Nephron progenitor cell (in vitro differentiated cells): ENCODE results near the gene ANO6.

Experiments used
- DNase-seq: peaks from one replicate; pipeline ENCODE4 v3.0.0; 2021
- H3K27ac Mint-ChIP-seq: 2 replicates; pipeline ENCODE4 v1.8.0; 2021; ENCODE audit warnings: mild to moderate bottlenecking, moderate library complexity, mixed read lengths
- H3K27me3 Mint-ChIP-seq: 2 replicates; pipeline ENCODE4 v1.8.0; 2021; ENCODE audit warnings: mild to moderate bottlenecking, low read depth, mixed read lengths; ENCODE audit not compliant: poor library complexity
- H3K36me3 Mint-ChIP-seq: 2 replicates; pipeline ENCODE4 v1.8.0; 2021; ENCODE audit warnings: low read depth, mixed read lengths
- H3K4me1 Mint-ChIP-seq: 2 replicates; pipeline ENCODE4 v1.8.0; 2021; ENCODE audit warnings: mixed read lengths
- H3K4me3 Mint-ChIP-seq: 2 replicates; pipeline ENCODE4 v1.8.0; 2021; ENCODE audit warnings: mild to moderate bottlenecking, moderate library complexity, mixed read lengths
- H3K9me3 Mint-ChIP-seq: 2 replicates; pipeline ENCODE4 v1.8.0; 2021; ENCODE audit warnings: mild to moderate bottlenecking, moderate library complexity, mixed read lengths
- CTCF ChIP-seq: fragments of 200-600 bp; sonication (generic); IDR thresholded peaks from 2 replicates; pipeline ENCODE4 v1.5.0; 2021; ENCODE audit warnings: antibody characterized with exemption

ANO6 gene

GRCh38 chr12:45355730-45356129 lies 139.8 kb downstream of the ANO6 start:
- DNase-seq = no peak
- peaks cover 4% of the 10 kb centered on the region for H3K9me3 Mint-ChIP-seq
- peaks cover 5% of the 10 kb centered on the region for H3K4me1 Mint-ChIP-seq
- peak overlapping the region; percentile 83 for H3K27ac Mint-ChIP-seq
- no peak for TF ChIP-seq CTCF
- H3K27me3 Mint-ChIP-seq = no peaks in the 10 kb centered on the region
- peaks cover 67% of the 10 kb centered on the region for H3K36me3 Mint-ChIP-seq
- no peak overlapping the region for H3K4me3 Mint-ChIP-seq

- Mint-ChIP-seq H3K27me3 (no peaks in the 10 kb centered on the region), H3K36me3 (peaks cover 67% of the 10 kb centered on the region), H3K27ac (no peak overlapping the region), H3K4me1 (peaks cover 5% of the 10 kb centered on the region), H3K4me3 (no peak overlapping the region), H3K9me3 (peaks cover 15% of the 10 kb centered on the region)
- no peak for DNase-seq
- TF ChIP-seq CTCF = no peak
These were observed 141.1 kb downstream of the ANO6 start for GRCh38 chr12:45356822-45357538.

DNA sequence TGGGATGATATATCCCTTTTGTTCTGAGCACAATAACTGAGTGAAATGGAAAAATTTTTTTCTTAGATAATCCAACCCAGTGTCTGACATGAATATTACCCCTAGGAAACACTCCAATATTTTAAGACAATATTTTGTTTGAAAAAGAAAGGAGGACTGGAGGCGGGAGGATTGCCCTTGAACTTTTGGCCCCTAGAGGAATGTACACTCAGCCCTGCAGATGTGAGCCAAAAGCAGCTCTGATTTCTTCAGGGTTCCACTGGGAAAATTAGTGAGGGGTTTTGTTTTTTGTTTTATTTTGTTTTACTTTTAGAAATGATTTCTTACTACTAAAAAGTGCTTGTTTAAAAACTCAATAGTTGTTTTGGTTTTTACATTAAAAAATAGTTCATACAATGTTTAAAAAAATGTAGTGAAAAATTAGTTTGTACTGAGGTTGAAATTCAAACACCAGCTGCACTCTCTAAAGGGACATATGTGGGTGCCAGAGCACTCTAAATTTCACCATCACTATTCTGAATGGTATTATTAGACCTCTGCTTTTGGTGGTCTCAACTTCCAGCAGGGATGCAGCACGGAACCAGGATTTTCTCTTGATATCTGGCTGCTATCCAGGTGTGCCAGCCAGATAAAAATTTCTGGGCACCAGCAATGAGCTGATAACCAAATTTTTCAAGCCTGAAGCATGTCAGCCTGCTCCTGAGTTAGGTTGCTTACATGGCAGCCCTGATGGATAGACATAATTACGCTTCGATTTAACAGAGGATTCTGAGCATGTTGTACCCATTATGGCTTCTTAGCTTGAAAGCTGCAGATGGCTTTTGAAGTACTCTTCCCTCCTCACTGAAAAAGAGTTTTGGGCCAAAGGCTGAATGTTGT lies 141.9 kb downstream of the ANO6 start:
- Mint-ChIP-seq H3K27ac (peak overlapping the region; percentile 21), H3K36me3 (peaks cover 69% of the 10 kb centered on the region), H3K4me1 (peaks cover 5% of the 10 kb centered on the region), H3K4me3 (no peak overlapping the region), H3K27me3 (no peaks in the 10 kb centered on the region), H3K9me3 (peaks cover 23% of the 10 kb centered on the region)
- DNase-seq = no peak
- no peak for TF ChIP-seq CTCF

- Mint-ChIP-seq H3K27me3 (no peaks in the 10 kb centered on the region), H3K4me1 (peaks cover 4% of the 10 kb centered on the region), H3K27ac (no peak overlapping the region), H3K36me3 (peaks cover 87% of the 10 kb centered on the region), H3K4me3 (no peak overlapping the region), H3K9me3 (peaks cover 51% of the 10 kb centered on the region)
- no peak for DNase-seq
- TF ChIP-seq CTCF = no peak
These were observed 146.4 kb downstream of the ANO6 start for GRCh38 chr12:45362291-45362690.

DNA sequence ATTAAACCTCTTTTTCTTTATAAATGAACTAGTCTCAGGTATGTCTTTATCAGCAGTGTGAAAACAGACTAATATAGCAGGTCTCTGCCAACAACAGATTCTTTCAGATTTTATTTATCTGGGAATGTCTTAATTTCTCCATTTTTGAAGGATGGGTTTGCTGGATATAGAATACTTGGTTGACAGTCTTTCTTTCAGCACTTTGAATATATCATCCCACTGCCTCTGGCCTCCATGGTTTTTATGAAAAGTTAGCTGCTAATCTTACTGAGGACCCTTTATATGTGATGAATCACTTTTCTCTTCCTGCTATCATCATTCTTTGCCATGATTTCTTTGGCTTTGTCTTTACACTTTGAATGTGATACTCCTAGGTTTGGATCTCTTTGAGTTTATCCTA lies 148.0 kb downstream of the ANO6 start:
- no peak for DNase-seq
- no peaks in the 10 kb centered on the region for H3K27me3 Mint-ChIP-seq
- H3K4me3 Mint-ChIP-seq = no peak overlapping the region
- no peak overlapping the region for H3K27ac Mint-ChIP-seq
- peaks cover 90% of the 10 kb centered on the region for H3K36me3 Mint-ChIP-seq
- H3K4me1 Mint-ChIP-seq = no peaks in the 10 kb centered on the region
- no peak for TF ChIP-seq CTCF
- peaks cover 51% of the 10 kb centered on the region for H3K9me3 Mint-ChIP-seq
